Measurements from ENCODE around the gene TLX3.
"Not testable (repeated sequence)": the region's sequence is repeated elsewhere in the genome, so short reads cannot be mapped to it uniquely, and the experiment has no call there.

TLX3 gene

DNA sequence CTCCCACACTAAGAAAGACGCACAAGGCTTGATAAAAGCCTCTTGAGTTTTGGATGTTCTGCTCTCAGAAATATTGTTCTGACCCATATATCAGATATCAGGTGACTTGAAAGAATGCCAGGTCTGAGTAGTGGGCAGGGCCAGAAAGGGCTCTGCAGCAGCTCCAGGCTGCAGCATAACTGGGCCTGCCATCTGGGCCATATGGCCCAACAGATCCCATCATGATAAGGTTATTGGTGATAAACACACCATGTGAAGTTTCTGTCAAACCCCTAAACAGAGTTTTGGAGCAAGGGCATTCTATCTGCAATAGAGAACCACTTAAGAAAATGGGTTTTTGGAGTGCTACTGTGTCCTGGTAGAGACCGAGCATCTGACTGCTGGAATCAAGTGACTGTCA, 48.8 kb downstream of the TLX3 start:
- Histone ChIP-seq H3K36me3 (replicated peaks) (no peaks in the 10 kb centered on the region), H3K27me3 (ENCODE audit: low read depth) (no peaks in the 10 kb centered on the region), H3K4me1 (no peaks in the 10 kb centered on the region), H3K9me3 (no peaks in the 10 kb centered on the region), H3K4me3 (no peak overlapping the region)
- in situ Hi-C loops (cut with MboI; ENCODE audit: low sequenced_read_pairs): no loop called here
- DNase-seq (ENCODE audit: low spot score in 2 of 2): no peak

DNA sequence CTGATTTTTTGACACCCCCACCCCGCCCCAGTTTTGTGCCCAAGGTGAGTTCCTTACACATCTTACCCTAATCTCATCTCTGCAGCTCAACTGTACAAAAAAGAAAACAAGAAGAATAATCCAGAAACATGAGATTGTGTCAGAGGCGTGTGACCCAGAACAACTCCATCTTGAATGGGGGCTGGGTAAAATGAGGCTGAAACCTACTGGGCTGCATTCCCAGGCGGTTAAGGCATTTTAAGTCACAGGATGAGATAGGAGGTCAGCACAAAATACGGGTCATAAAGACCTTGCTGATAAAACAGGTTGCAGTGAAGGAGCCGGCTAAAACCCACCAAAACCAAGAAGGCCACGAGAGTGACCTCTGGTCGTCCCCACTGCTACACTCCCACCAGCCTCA, 52.1 kb downstream of the TLX3 start:
- in situ Hi-C loops (cut with MboI; ENCODE audit: low sequenced_read_pairs); H3K36me3 ChIP-seq (replicated peaks); H3K9me3 ChIP-seq; H3K27me3 ChIP-seq (ENCODE audit: low read depth); DNase-seq (ENCODE audit: low spot score in 2 of 2); H3K4me1 ChIP-seq; H3K4me3 ChIP-seq: not testable (repeated sequence)

Measured in HAP-1 (cell line).